ENCODE results near the gene TBC1D25. TPM values are rescaled to one million over a fixed set of nuclear protein-coding genes. Genes with fewer than 3 reads are reported as not detected.
"Not testable (repeated sequence)": the region's sequence is repeated elsewhere in the genome, so short reads cannot be mapped to it uniquely, and the experiment has no call there.

TBC1D25 gene
- total RNA-seq, 1 donor from 2014 or later = 18.9 TPM

DNA sequence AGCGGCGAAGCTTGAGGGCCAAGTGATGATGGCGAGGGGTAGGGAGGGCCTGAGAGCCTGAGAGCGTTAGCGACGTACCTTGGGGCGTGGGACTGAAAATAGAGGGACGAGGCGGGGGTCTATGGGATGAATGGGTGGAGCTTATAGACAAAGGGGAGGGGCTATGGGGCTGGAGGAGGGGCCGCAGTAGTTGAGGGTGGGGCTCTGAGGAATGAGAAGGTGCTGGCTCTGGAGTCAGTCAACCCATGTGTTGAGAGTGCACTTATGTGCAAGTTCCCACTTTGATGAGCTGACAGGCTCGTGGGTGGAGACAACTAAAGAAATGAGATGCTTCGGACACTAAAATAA lies 488 bp downstream of the TBC1D25 start:
- TF ChIP-seq, protein P1, sequence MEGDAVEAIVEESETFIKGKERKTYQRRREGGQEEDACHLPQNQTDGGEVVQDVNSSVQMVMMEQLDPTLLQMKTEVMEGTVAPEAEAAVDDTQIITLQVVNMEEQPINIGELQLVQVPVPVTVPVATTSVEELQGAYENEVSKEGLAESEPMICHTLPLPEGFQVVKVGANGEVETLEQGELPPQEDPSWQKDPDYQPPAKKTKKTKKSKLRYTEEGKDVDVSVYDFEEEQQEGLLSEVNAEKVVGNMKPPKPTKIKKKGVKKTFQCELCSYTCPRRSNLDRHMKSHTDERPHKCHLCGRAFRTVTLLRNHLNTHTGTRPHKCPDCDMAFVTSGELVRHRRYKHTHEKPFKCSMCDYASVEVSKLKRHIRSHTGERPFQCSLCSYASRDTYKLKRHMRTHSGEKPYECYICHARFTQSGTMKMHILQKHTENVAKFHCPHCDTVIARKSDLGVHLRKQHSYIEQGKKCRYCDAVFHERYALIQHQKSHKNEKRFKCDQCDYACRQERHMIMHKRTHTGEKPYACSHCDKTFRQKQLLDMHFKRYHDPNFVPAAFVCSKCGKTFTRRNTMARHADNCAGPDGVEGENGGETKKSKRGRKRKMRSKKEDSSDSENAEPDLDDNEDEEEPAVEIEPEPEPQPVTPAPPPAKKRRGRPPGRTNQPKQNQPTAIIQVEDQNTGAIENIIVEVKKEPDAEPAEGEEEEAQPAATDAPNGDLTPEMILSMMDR (IDR thresholded peaks at IDR 0.05) = peak; percentile 57
- Mint-ChIP-seq H3K36me3 (ENCODE audit: low read depth) (peaks cover 4% of the 10 kb centered on the region), H3K4me1 (ENCODE audit: low read depth) (peaks cover 16% of the 10 kb centered on the region), H3K9me3 (ENCODE audit: low read depth) (peaks cover 4% of the 10 kb centered on the region), H3K27ac (ENCODE audit: unreplicated experiment) (peak overlapping the region; percentile 93), H3K4me3 (ENCODE audit: unreplicated experiment) (peak overlapping the region; percentile 79), H3K27me3 (ENCODE audit: low read depth) (no peaks in the 10 kb centered on the region)
- no peak for DNase-seq (ENCODE audit: low spot score)

DNA sequence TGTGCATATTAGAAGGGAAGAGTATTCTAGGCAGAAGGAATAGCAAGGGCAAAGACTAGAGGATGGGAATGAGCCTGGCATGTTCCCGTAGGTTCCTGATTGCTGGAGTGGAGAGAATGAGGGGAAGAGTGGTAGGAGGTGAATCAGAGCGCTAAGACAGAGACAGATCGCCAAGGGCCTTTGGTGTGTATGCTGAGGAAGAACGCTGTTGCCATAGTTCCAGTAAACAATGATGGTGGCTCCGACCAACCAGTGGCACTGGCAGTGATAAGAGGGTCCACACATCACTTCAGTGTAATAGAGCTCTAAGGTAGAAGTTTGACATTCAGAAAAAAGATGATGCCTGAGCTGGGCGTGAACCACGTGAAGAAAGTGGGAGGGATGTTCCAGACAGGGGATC lies 966 bp downstream of the TBC1D25 start:
- Mint-ChIP-seq H3K27ac (ENCODE audit: unreplicated experiment) (peak overlapping the region; percentile 93), H3K36me3 (ENCODE audit: low read depth) (peaks cover 4% of the 10 kb centered on the region), H3K27me3 (ENCODE audit: low read depth) (no peaks in the 10 kb centered on the region), H3K4me1 (ENCODE audit: low read depth) (peaks cover 16% of the 10 kb centered on the region), H3K4me3 (ENCODE audit: unreplicated experiment) (peak overlapping the region; percentile 79), H3K9me3 (ENCODE audit: low read depth) (peaks cover 4% of the 10 kb centered on the region)
- no peak for DNase-seq (ENCODE audit: low spot score)
- TF ChIP-seq, protein P1 (IDR thresholded peaks at IDR 0.05) = no peak

- Mint-ChIP-seq H3K27ac (ENCODE audit: unreplicated experiment) (no peak overlapping the region), H3K9me3 (ENCODE audit: low read depth) (peaks cover 4% of the 10 kb centered on the region), H3K4me3 (ENCODE audit: unreplicated experiment) (peak overlapping the region; percentile 23), H3K36me3 (ENCODE audit: low read depth) (peaks cover 4% of the 10 kb centered on the region), H3K4me1 (ENCODE audit: low read depth) (peaks cover 16% of the 10 kb centered on the region), H3K27me3 (ENCODE audit: low read depth) (no peaks in the 10 kb centered on the region)
- DNase-seq (ENCODE audit: low spot score) = no peak
- TF ChIP-seq, protein P1 (IDR thresholded peaks at IDR 0.05) = no peak
These were observed 1.8 kb downstream of the TBC1D25 start for GRCh38 chrX:48541140-48541814.

DNA sequence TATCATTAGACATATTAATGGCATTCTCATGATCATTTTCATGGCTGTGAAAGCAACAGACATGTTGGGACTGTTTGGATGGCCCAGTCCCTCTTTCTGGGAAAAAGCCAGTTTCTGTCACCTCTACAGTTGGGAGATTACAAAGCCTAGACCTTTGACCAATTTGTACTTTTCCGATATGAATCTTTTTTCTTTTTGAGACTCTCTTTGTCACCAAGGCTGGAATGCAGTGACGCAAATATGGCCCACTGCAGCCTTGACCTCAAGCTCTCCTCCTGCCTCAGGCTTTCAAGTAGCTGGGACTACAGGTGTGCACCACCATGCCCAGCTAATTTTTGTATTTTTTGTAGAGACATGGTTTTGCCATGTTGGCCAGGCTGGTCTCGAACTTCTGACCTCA lies 9.4 kb downstream of the TBC1D25 start:
- no peak for DNase-seq (ENCODE audit: low spot score)
- Mint-ChIP-seq H3K4me1 (ENCODE audit: low read depth) (no peaks in the 10 kb centered on the region), H3K36me3 (ENCODE audit: low read depth) (peaks cover 9% of the 10 kb centered on the region), H3K4me3 (ENCODE audit: unreplicated experiment) (no peak overlapping the region), H3K9me3 (ENCODE audit: low read depth) (no peaks in the 10 kb centered on the region), H3K27me3 (ENCODE audit: low read depth) (no peaks in the 10 kb centered on the region), H3K27ac (ENCODE audit: unreplicated experiment) (no peak overlapping the region)
- TF ChIP-seq, protein P1 (IDR thresholded peaks at IDR 0.05) = no peak

DNA sequence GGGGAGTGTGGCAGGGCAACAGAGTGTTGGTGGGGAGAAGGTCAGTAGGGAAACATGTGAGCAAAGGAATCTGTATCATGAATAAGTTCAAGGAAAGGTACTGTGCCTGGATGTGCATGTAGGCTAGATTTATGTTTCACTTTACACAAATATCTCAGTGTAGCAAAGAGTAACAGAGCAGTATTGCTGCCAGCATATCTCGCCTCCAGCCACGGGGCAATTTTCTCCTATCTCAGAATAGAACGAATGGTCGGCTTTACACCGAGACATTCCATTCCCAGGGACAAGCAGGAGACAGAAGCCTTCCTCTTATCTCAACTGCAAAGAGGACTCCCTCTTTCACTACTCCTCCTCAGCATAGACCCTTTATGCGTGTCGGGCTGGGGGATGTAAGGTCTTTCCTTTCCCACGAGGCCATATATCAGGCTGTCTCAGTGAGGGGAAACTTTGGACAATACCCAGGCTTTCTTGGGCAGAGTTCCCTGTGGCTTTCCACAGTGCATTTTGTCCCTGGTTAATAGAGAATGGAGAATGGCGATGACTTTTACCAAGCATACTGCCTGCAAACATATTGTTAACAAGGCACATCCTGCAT lies 16.3 kb downstream of the TBC1D25 start:
- not testable (repeated sequence) for H3K27ac Mint-ChIP-seq (ENCODE audit: unreplicated experiment); H3K4me1 Mint-ChIP-seq (ENCODE audit: low read depth); DNase-seq (ENCODE audit: low spot score); H3K9me3 Mint-ChIP-seq (ENCODE audit: low read depth); H3K27me3 Mint-ChIP-seq (ENCODE audit: low read depth); H3K4me3 Mint-ChIP-seq (ENCODE audit: unreplicated experiment)
- H3K36me3 Mint-ChIP-seq (ENCODE audit: low read depth) = peaks cover 20% of the 10 kb centered on the region

GRCh38 chrX:48558271-48558670 lies 18.8 kb downstream of the TBC1D25 start:
- TF ChIP-seq, protein P1 (IDR thresholded peaks at IDR 0.05) = no peak
- Mint-ChIP-seq H3K9me3 (ENCODE audit: low read depth) (peaks cover 13% of the 10 kb centered on the region), H3K4me3 (ENCODE audit: unreplicated experiment) (no peak overlapping the region), H3K36me3 (ENCODE audit: low read depth) (peaks cover 23% of the 10 kb centered on the region), H3K27me3 (ENCODE audit: low read depth) (no peaks in the 10 kb centered on the region), H3K4me1 (ENCODE audit: low read depth) (peaks cover 3% of the 10 kb centered on the region), H3K27ac (ENCODE audit: unreplicated experiment) (peak overlapping the region; percentile 17)
- no peak for DNase-seq (ENCODE audit: low spot score)

Data from chondrocyte (in vitro differentiated cells).